IMR-90 (cell line): ENCODE data around the gene STIM1. TPM values are rescaled to one million over a fixed set of nuclear protein-coding genes. Genes with fewer than 3 reads are reported as not detected.

Experiments
- ATAC-seq: fragments of 200-7000 bp; cut with Tn5 transposase; 2 replicates; pipeline ENCODE4 v1.9.1; 2020; ENCODE audit warnings: low read depth, mild to moderate bottlenecking, moderate library complexity
- BruUV-seq: library from RNA; stranded (reverse); fragments of 400-500 nt; replicated peaks from 2 replicates; lab custom pipeline; 2021; lab: Mats Ljungman, UMichigan
- CTCF ChIA-PET: fragments of 300-600 bp; formaldehyde crosslinking; extraction: SDS; loops from one replicate; lab custom pipeline; 2021; ENCODE audit warnings: antibody characterized with exemption; lab: Yijun Ruan, JAX
- POLR2A ChIA-PET: fragments of 300-600 bp; sonication (Branson Sonifier 250); formaldehyde crosslinking; loops from one replicate; lab custom pipeline; 2022; ENCODE audit warnings: antibody characterized with exemption; ENCODE audit not compliant: unreplicated experiment; lab: Charles Lee
- DNase-seq: peaks from one replicate; pipeline ENCODE4 v3.0.0; 2013
- H2AFZ ChIP-seq: replicated peaks from 2 replicates; pipeline ENCODE3; 2013; ENCODE audit warnings: low read length, mild to moderate bottlenecking; ENCODE audit not compliant: poor library complexity
- H2AK5ac ChIP-seq: 2 replicates; pipeline ENCODE4 v1.6.1; 2013; ENCODE audit warnings: low read depth, low read length, inconsistent platforms
- H2AK9ac ChIP-seq: replicated peaks from 2 replicates; pipeline ENCODE3; 2013; ENCODE audit warnings: mild to moderate bottlenecking, low read depth, low read length, moderate library complexity; ENCODE audit not compliant: poor library complexity
- H2BK120ac ChIP-seq: 2 replicates; pipeline ENCODE4 v1.6.1; 2013; ENCODE audit warnings: low read depth, low read length, inconsistent platforms
- H2BK15ac ChIP-seq: 3 replicates; pipeline ENCODE4 v1.6.1; 2013; ENCODE audit warnings: low read depth, low read length, inconsistent platforms
- H2BK20ac ChIP-seq: 2 replicates; pipeline ENCODE4 v1.6.1; 2013; ENCODE audit warnings: low read depth, mild to moderate bottlenecking, inconsistent platforms, low read length, moderate library complexity
- H2BK5ac ChIP-seq: 2 replicates; pipeline ENCODE4 v1.6.1; 2013; ENCODE audit warnings: mild to moderate bottlenecking, low read depth, low read length, inconsistent platforms; ENCODE audit not compliant: poor library complexity, severe bottlenecking
- H3K14ac ChIP-seq: replicated peaks from 2 replicates; pipeline ENCODE4 v1.6.1; 2013; ENCODE audit warnings: low read depth, low read length, inconsistent platforms
- H3K18ac ChIP-seq: 2 replicates; pipeline ENCODE4 v1.6.1; 2013; ENCODE audit warnings: low read depth, low read length, control low read depth
- H3K23ac ChIP-seq: 2 replicates; pipeline ENCODE4 v1.6.1; 2013; ENCODE audit warnings: low read depth, low read length, inconsistent platforms
- H3K27ac ChIP-seq: 2 replicates; pipeline ENCODE4 v1.5.1; 2013; ENCODE audit warnings: mild to moderate bottlenecking, control low read depth, low read length; ENCODE audit not compliant: insufficient read depth
- H3K27me3 ChIP-seq: 2 replicates; pipeline ENCODE4 v1.6.1; 2013; ENCODE audit warnings: low read length; ENCODE audit not compliant: control insufficient read depth, insufficient read depth
- H3K36me3 ChIP-seq: 2 replicates; pipeline ENCODE4 v1.6.1; 2013; ENCODE audit warnings: low read length, mixed read lengths; ENCODE audit not compliant: control insufficient read depth, insufficient read depth
- H3K4ac ChIP-seq: 2 replicates; pipeline ENCODE4 v1.6.1; 2013; ENCODE audit warnings: low read depth, low read length, inconsistent platforms
- H3K4me1 ChIP-seq: 2 replicates; pipeline ENCODE4 v1.6.1; 2013; ENCODE audit warnings: low read length, mixed read lengths; ENCODE audit not compliant: control insufficient read depth, insufficient read depth
- H3K4me2 ChIP-seq: 2 replicates; pipeline ENCODE4 v1.6.1; 2013; ENCODE audit warnings: low read depth, mild to moderate bottlenecking, control low read depth, low read length, moderate library complexity
- H3K4me3 ChIP-seq: 2 replicates; pipeline ENCODE4 v1.5.1; 2013; ENCODE audit warnings: low read depth, mild to moderate bottlenecking, control low read depth, low read length, moderate library complexity; ENCODE audit not compliant: insufficient read depth
- H3K56ac ChIP-seq: 2 replicates; pipeline ENCODE4 v1.6.1; 2013; ENCODE audit warnings: low read length, inconsistent platforms; ENCODE audit not compliant: insufficient read depth; ENCODE audit errors: extremely low read depth
- H3K79me1 ChIP-seq, 2 experiments: 2 replicates each; pipeline ENCODE4 v1.6.1; 2013; ENCODE audit warnings: low read length in 2 of 2, inconsistent platforms in 1 of 2, low read depth in 1 of 2
- H3K9ac ChIP-seq: 2 replicates; pipeline ENCODE4 v1.6.1; 2013; ENCODE audit warnings: low read depth, low read length, control low read depth
- H3K9me1 ChIP-seq: 2 replicates; pipeline ENCODE4 v1.6.1; 2013; ENCODE audit warnings: low read length, inconsistent platforms; ENCODE audit not compliant: insufficient read depth
- H3K9me3 ChIP-seq: 2 replicates; pipeline ENCODE4 v1.6.1; 2013; ENCODE audit warnings: low read length; ENCODE audit not compliant: control insufficient read depth, insufficient read depth
- H4K20me1 ChIP-seq: 2 replicates; pipeline ENCODE4 v1.6.1; 2013; ENCODE audit warnings: low read length, inconsistent platforms; ENCODE audit not compliant: insufficient read depth
- H4K5ac ChIP-seq: 2 replicates; pipeline ENCODE4 v1.6.1; 2013; ENCODE audit warnings: mild to moderate bottlenecking, low read depth, low read length, control low read depth
- H4K8ac ChIP-seq, 2 experiments: 2 replicates each; pipeline ENCODE4 v1.6.1; 2013; ENCODE audit warnings: low read depth in 2 of 2, low read length in 2 of 2, control low read depth in 1 of 2, inconsistent platforms in 1 of 2
- H4K91ac ChIP-seq: 2 replicates; pipeline ENCODE4 v1.6.1; 2013; ENCODE audit warnings: low read depth, low read length, inconsistent platforms; ENCODE audit not compliant: insufficient read depth
- BHLHE40 ChIP-seq: fragments of 150-350 bp; IDR thresholded peaks from 2 replicates; pipeline ENCODE4 v1.6.1; 2016; ENCODE audit warnings: mild to moderate bottlenecking, low read depth, low read length
- WGBS, 2 experiments: methylation state at CpG; one replicate each; pipeline versions ENCODE4 v1.1.5 to v1.1.7; 2013; ENCODE audit warnings: missing lambda C conversion rate in 2 of 2; ENCODE audit not compliant: insufficient read length in 1 of 2; ENCODE audit errors: extremely low coverage in 2 of 2; 5-methylcytosine and 5-hydroxymethylcytosine counted together
- dilution Hi-C: fragments of 300-500 bp; cut with HindIII; formaldehyde crosslinking; loops from one replicate; pipeline ENCODE4 v1.14.3; 2018; ENCODE audit warnings: low sequenced_read_pairs; ENCODE audit not compliant: unreplicated experiment
- in situ Hi-C: fragments of 300-500 bp; cut with MboI; formaldehyde crosslinking; loops from 3 replicates; pipeline ENCODE4 v1.14.3; 2019; ENCODE audit warnings: low sequenced_read_pairs, inconsistent platforms, mixed read lengths
- intact Hi-C: fragments of 100-400 bp; cut with micrococcal nuclease; formaldehyde crosslinking; loops from 2 replicates; pipeline ENCODE4 v1.10.0; 2022
- polyA plus RNA-seq, 3 experiments: library from polyadenylated mRNA; depleted of rRNA; stranded (reverse); fragments of >200 nt; gene quantifications; 2 replicates each; pipeline ENCODE4 v1.2.3, GENCODE V29; 2012; ENCODE audit warnings: low replicate concordance in 1 of 3
- total RNA-seq: library from RNA; depleted of rRNA; stranded (reverse); fragments of >200 nt; gene quantifications from 2 replicates; pipeline ENCODE4 v1.2.3, GENCODE V29; 2012

Gene STIM1
- total and polyA plus RNA-seq, 2 of the 4 experiments (the other 2 are of a cell fraction): 17.9 to 23.0 TPM

GRCh38 chr11:3946455-3947017 lies 91.1 kb downstream of the STIM1 start:
- Histone ChIP-seq H3K4me1 (peaks cover 19% of the 10 kb centered on the region), H3K27me3 (no peaks in the 10 kb centered on the region), H3K4ac (0 out of 2 replicates have a peak overlapping the region, but pooled peaks have one; percentile 6), H3K36me3 (no peaks in the 10 kb centered on the region), H3K23ac (no peak overlapping the region), H4K8ac (0 out of 4 replicates have a peak overlapping the region, but pooled peaks of 1 of the 2 experiments have one; percentile 1), H2BK20ac (no peak overlapping the region), H3K9ac (no peak overlapping the region), H3K27ac (no peak overlapping the region; the same call in 1 of the 2 replicates), H2BK120ac (no peak overlapping the region), H3K14ac (no peak overlapping the region), H3K4me3 (no peak overlapping the region), H3K4me2 (no peak overlapping the region), H4K5ac (no peak overlapping the region), H4K91ac (0 out of 2 replicates have a peak overlapping the region, but pooled peaks have one; percentile 1), H2AK9ac (no peak overlapping the region), H2BK15ac (peak overlapping the region; percentile 12; the same call in 1 of the 3 replicates), H3K79me1 (peaks cover 2 to 13% of the 10 kb centered on the region in 2 experiments), H3K56ac (no peak overlapping the region), H3K18ac (peak overlapping the region; percentile 53; the same call in 1 of the 2 replicates), H2BK5ac (no peak overlapping the region), H2AFZ (no peak overlapping the region), H3K9me3 (no peaks in the 10 kb centered on the region), H2AK5ac (peak overlapping the region; percentile 38; the same call in 1 of the 2 replicates), H4K20me1 (no peaks in the 10 kb centered on the region), H3K9me1 (peaks cover 10% of the 10 kb centered on the region; the same call in 1 of the 2 replicates)
- intact Hi-C loops: no loop called here
- no peak for DNase-seq
- no peak for ATAC-seq
- POLR2A ChIA-PET: no interaction called here
- no TSS peak for BruUV-seq
- in situ Hi-C loops: no loop called here
- CTCF ChIA-PET: no interaction called here
- dilution Hi-C loops: no loop called here
- no peak for TF ChIP-seq BHLHE40
- WGBS, 2 experiments: 38% methylated on average over 1 of the region's 2 CpGs; no CpG with 5 or more reads in 1 of the 2 experiments
